ENCODE results near the gene PDE4D. TPM values are rescaled to one million over a fixed set of nuclear protein-coding genes. Genes with fewer than 3 reads are reported as not detected.

The PDE4D gene
- total RNA-seq, 1 experiment from 2014 or later, result 6.5 TPM

GRCh38 chr5:59838067-59838466, 55.5 kb downstream of the PDE4D start:
- Histone ChIP-seq H3K27me3 (replicated peaks; ENCODE audit: insufficient read depth, low read depth, low read length, poor library complexity) (peaks cover 100% of the 10 kb centered on the region), H3K9me3 (ENCODE audit: low read depth, low read length, poor library complexity, severe bottlenecking) (no peaks in the 10 kb centered on the region), H3K36me3 (ENCODE audit: insufficient read depth, low read length, poor library complexity, severe bottlenecking) (no peaks in the 10 kb centered on the region), H3K4me3 (ENCODE audit: low read depth, low read length, poor library complexity, severe bottlenecking) (no peak overlapping the region), H3K4me1 (ENCODE audit: insufficient read depth, low read length, poor library complexity, severe bottlenecking) (no peaks in the 10 kb centered on the region), H3K27ac (ENCODE audit: low read depth, low read length, poor library complexity, severe bottlenecking) (no peak overlapping the region)
- CTCF ChIA-PET, result no interaction called here
- no peak for TF ChIP-seq CTCF (conservative IDR thresholded peaks at IDR 0.05; ENCODE audit: low read depth, low read length)
- TF ChIP-seq EZH2 (IDR thresholded peaks at IDR 0.05; ENCODE audit: borderline replicate concordance, low read depth, low read length, poor library complexity, severe bottlenecking), result no peak
- POLR2A ChIA-PET (ENCODE audit: low non-redundant PET), result no interaction called here
- no peak for DNase-seq (ENCODE audit: low spot score)
- intact Hi-C loops (cut with micrococcal nuclease; ENCODE audit: unreplicated experiment), result no loop called here
- BruUV-seq (replicated peaks), result no TSS peak

GRCh38 chr5:59837071-59837470, 56.5 kb downstream of the PDE4D start:
- Histone ChIP-seq H3K27ac (ENCODE audit: low read depth, low read length, poor library complexity, severe bottlenecking) (no peak overlapping the region), H3K36me3 (ENCODE audit: insufficient read depth, low read length, poor library complexity, severe bottlenecking) (no peaks in the 10 kb centered on the region), H3K9me3 (ENCODE audit: low read depth, low read length, poor library complexity, severe bottlenecking) (no peaks in the 10 kb centered on the region), H3K4me1 (ENCODE audit: insufficient read depth, low read length, poor library complexity, severe bottlenecking) (no peaks in the 10 kb centered on the region), H3K27me3 (replicated peaks; ENCODE audit: insufficient read depth, low read depth, low read length, poor library complexity) (peaks cover 100% of the 10 kb centered on the region), H3K4me3 (ENCODE audit: low read depth, low read length, poor library complexity, severe bottlenecking) (no peak overlapping the region)
- TF ChIP-seq CTCF (conservative IDR thresholded peaks at IDR 0.05; ENCODE audit: low read depth, low read length), result no peak
- TF ChIP-seq EZH2 (IDR thresholded peaks at IDR 0.05; ENCODE audit: borderline replicate concordance, low read depth, low read length, poor library complexity, severe bottlenecking), result no peak
- no TSS peak for BruUV-seq (replicated peaks)
- no peak for DNase-seq (ENCODE audit: low spot score)
- intact Hi-C loops (cut with micrococcal nuclease; ENCODE audit: unreplicated experiment), result no loop called here
- ChIA-PET CTCF (no interaction called here), POLR2A (ENCODE audit: low non-redundant PET) (no interaction called here)

GRCh38 chr5:59835800-59836199, 57.7 kb downstream of the PDE4D start:
- H3K36me3 ChIP-seq (ENCODE audit: insufficient read depth, low read length, poor library complexity, severe bottlenecking), result no peaks in the 10 kb centered on the region
- ChIA-PET CTCF (no interaction called here), POLR2A (ENCODE audit: low non-redundant PET) (no interaction called here)
- TF ChIP-seq CTCF (conservative IDR thresholded peaks at IDR 0.05; ENCODE audit: low read depth, low read length), result no peak
- no peak for TF ChIP-seq EZH2 (IDR thresholded peaks at IDR 0.05; ENCODE audit: borderline replicate concordance, low read depth, low read length, poor library complexity, severe bottlenecking)
- DNase-seq (ENCODE audit: low spot score), result no peak
- H3K4me3 ChIP-seq (ENCODE audit: low read depth, low read length, poor library complexity, severe bottlenecking), result no peak overlapping the region
- intact Hi-C loops (cut with micrococcal nuclease; ENCODE audit: unreplicated experiment), result no loop called here
- H3K9me3 ChIP-seq (ENCODE audit: low read depth, low read length, poor library complexity, severe bottlenecking), result no peaks in the 10 kb centered on the region
- BruUV-seq (replicated peaks), result no TSS peak
- H3K27ac ChIP-seq (ENCODE audit: low read depth, low read length, poor library complexity, severe bottlenecking), result no peak overlapping the region
- peaks cover 8% of the 10 kb centered on the region for H3K4me1 ChIP-seq (ENCODE audit: insufficient read depth, low read length, poor library complexity, severe bottlenecking)
- H3K27me3 ChIP-seq (replicated peaks; ENCODE audit: insufficient read depth, low read depth, low read length, poor library complexity), result peaks cover 100% of the 10 kb centered on the region
